A549 (cell line): ENCODE measurements around the gene GNG12. TPM values are rescaled to one million over a fixed set of nuclear protein-coding genes. Genes with fewer than 3 reads are reported as not detected.

Source experiments
- ATAC-seq, 2 experiments: fragments of 200-7000 bp in 1 of 2; fragments of >200 bp in 1 of 2; cut with Nextera tagmentation in 1 of 2; cut with Tn5 transposase in 1 of 2; 3 replicates each; pipeline versions ENCODE4 v1.8.0 to v1.9.1; 2018 to 2020; ENCODE audit warnings: mild to moderate bottlenecking in 1 of 2, moderate library complexity in 1 of 2
- CTCF ChIA-PET: fragments of 300-600 bp; sonication (Branson Sonifier 250); formaldehyde crosslinking; extraction: SDS; loops from one replicate; lab custom pipeline; 2021; ENCODE audit warnings: antibody characterized with exemption, inconsistent platforms; lab: Yijun Ruan, JAX
- POLR2A ChIA-PET: fragments of 350-600 bp; formaldehyde crosslinking; extraction: SDS; loops from one replicate; lab custom pipeline; 2021; ENCODE audit warnings: antibody characterized with exemption, inconsistent platforms; lab: Yijun Ruan, JAX
- DNase-seq, 2 experiments: peaks; one replicate each; pipeline versions ENCODE4 v3.0.0 to v3.0.0-alpha.2; 2011 to 2016; ENCODE audit warnings: low read depth in 1 of 2, low spot score in 1 of 2
- FAIRE-seq: peaks from 2 replicates; lab custom pipeline; 2011; peaks lifted over from hg19 to GRCh38; lab: Jason Lieb, UNC
- H3K27ac ChIP-seq, 2 experiments: fragments of >200 bp; sonication (Bioruptor Twin); formaldehyde crosslinking; 3 replicates each; pipeline ENCODE4 v1.5.1; 2016 to 2017
- H3K4me1 ChIP-seq: fragments of >200 bp; sonication (Bioruptor Twin); formaldehyde crosslinking; 3 replicates; pipeline ENCODE4 v1.6.1; 2016
- H3K4me2 ChIP-seq: fragments of >200 bp; sonication (Bioruptor Twin); formaldehyde crosslinking; 3 replicates; pipeline ENCODE4 v1.6.1; 2016
- H3K4me3 ChIP-seq: fragments of >200 bp; sonication (Bioruptor Twin); formaldehyde crosslinking; 3 replicates; pipeline ENCODE4 v1.5.1; 2016
- H3K9me3 ChIP-seq: fragments of >200 bp; sonication (Bioruptor Twin); formaldehyde crosslinking; 3 replicates; pipeline ENCODE4 v1.6.1; 2016
- ATOH8 ChIP-seq: fragments of 250-450 bp; sonication (Bioruptor Pico); IDR thresholded peaks from 2 replicates; pipeline ENCODE4 v1.5.0; 2020; ENCODE audit warnings: low read depth, mild to moderate bottlenecking, moderate library complexity
- BCL3 ChIP-seq: fragments of >200 bp; sonication (Bioruptor Twin); formaldehyde crosslinking; IDR thresholded peaks from 3 replicates; pipeline ENCODE4 v1.6.1; 2016
- BHLHE40 ChIP-seq: IDR thresholded peaks from 2 replicates; pipeline ENCODE4 v1.6.1; 2012; ENCODE audit warnings: low read depth, low read length, inconsistent platforms
- EHF ChIP-seq: fragments of 250-450 bp; sonication (Bioruptor Pico); IDR thresholded peaks from 2 replicates; pipeline ENCODE4 v1.5.0; 2020; ENCODE audit warnings: mild to moderate bottlenecking
- EP300 ChIP-seq, 2 experiments: fragments of >200 bp; sonication (Bioruptor Twin); formaldehyde crosslinking; IDR thresholded peaks; 2 replicates in 1 of 2; 3 replicates in 1 of 2; pipeline ENCODE4 v1.6.1; 2016 to 2017
- ESRRA ChIP-seq: fragments of 150-350 bp; IDR thresholded peaks from 2 replicates; pipeline ENCODE4 v1.6.1; 2014; ENCODE audit warnings: mild to moderate bottlenecking, low read length, borderline replicate concordance
- FOSB ChIP-seq: fragments of 250-450 bp; sonication (Bioruptor Pico); IDR thresholded peaks from 2 replicates; pipeline ENCODE4 v1.5.0; 2020; ENCODE audit warnings: mild to moderate bottlenecking, moderate library complexity
- FOSL2 ChIP-seq, 2 experiments: fragments of 450-650 bp in 1 of 2; fragments of >200 bp in 1 of 2; sonication (Bioruptor Twin) in 1 of 2; formaldehyde crosslinking; IDR thresholded peaks; 2 replicates each; pipeline versions ENCODE4 v1.5.0 to v1.6.1; 2016 to 2020; ENCODE audit warnings: mild to moderate bottlenecking in 1 of 2, moderate library complexity in 1 of 2
- FOXS1 ChIP-seq: fragments of 250-450 bp; sonication (Bioruptor Pico); IDR thresholded peaks from 2 replicates; pipeline ENCODE4 v1.5.0; 2020; ENCODE audit warnings: mild to moderate bottlenecking, moderate library complexity
- HOXA7 ChIP-seq: fragments of 250-450 bp; sonication (Bioruptor Pico); IDR thresholded peaks from 2 replicates; pipeline ENCODE4 v1.5.0; 2020; ENCODE audit warnings: mild to moderate bottlenecking, moderate library complexity
- HOXB13 ChIP-seq: fragments of 250-450 bp; sonication (Bioruptor Pico); IDR thresholded peaks from 2 replicates; pipeline ENCODE4 v1.5.0; 2020; ENCODE audit warnings: low read depth, mild to moderate bottlenecking, moderate library complexity
- MYC ChIP-seq: IDR thresholded peaks from 2 replicates; pipeline ENCODE4 v1.6.1; 2012; ENCODE audit warnings: mild to moderate bottlenecking, inconsistent platforms, low read length, improper control_type of control experiment, borderline replicate concordance
- PHF8 ChIP-seq: fragments of 200-600 bp; sonication (generic); IDR thresholded peaks from 2 replicates; pipeline ENCODE4 v1.6.1; 2016; ENCODE audit warnings: low read depth, mild to moderate bottlenecking, antibody characterized with exemption, moderate library complexity, borderline replicate concordance
- RAD21 ChIP-seq, 2 experiments: fragments of >200 bp in 1 of 2; sonication (Bioruptor Twin) in 1 of 2; formaldehyde crosslinking in 1 of 2; IDR thresholded peaks in 1 of 2; conservative IDR thresholded peaks in 1 of 2; 2 replicates in 1 of 2; 3 replicates in 1 of 2; pipeline ENCODE4 v1.6.1; 2012 to 2018; ENCODE audit warnings: inconsistent platforms in 1 of 2
- RNF2 ChIP-seq: fragments of 200-600 bp; sonication (generic); IDR thresholded peaks from 2 replicates; pipeline ENCODE4 v1.6.1; 2016; ENCODE audit warnings: low read depth, mild to moderate bottlenecking, antibody characterized with exemption, moderate library complexity, borderline replicate concordance
- TFCP2L1 ChIP-seq: fragments of 250-450 bp; sonication (Bioruptor Pico); IDR thresholded peaks from 2 replicates; pipeline ENCODE4 v1.5.0; 2021; ENCODE audit warnings: mild to moderate bottlenecking
- TP53 ChIP-seq: fragments of 250-450 bp; sonication (Bioruptor Pico); IDR thresholded peaks from 2 replicates; pipeline ENCODE4 v1.5.0; 2021; ENCODE audit warnings: mild to moderate bottlenecking, moderate library complexity
- WGBS: methylation state at CpG from one replicate; pipeline ENCODE4 v1.1.6; 2017; ENCODE audit errors: missing lambda C conversion rate; 5-methylcytosine and 5-hydroxymethylcytosine counted together
- polyA plus RNA-seq, 4 experiments: library from polyadenylated mRNA; depleted of rRNA in 3 of 4; stranded (reverse); fragments of >200 nt; fragmentation: RNase III in 1 of 4; extraction: RNeasy Plus Mini Kit Qiagen cat#74134 plus additional on column Dnase treatment in 1 of 4; gene quantifications; 2 replicates in 3 of 4; 3 replicates in 1 of 4; pipeline ENCODE4 v1.2.3, GENCODE V29; 2011 to 2017

Gene GNG12
- polyA plus RNA-seq, 2 of the 4 experiments (the other 2 are of a cell fraction): 91.8 to 132 TPM

GRCh38 chr1:67862685-67863084 is 29.4 kb upstream of the GNG12 start:
- no peak overlapping the region for H3K4me3 ChIP-seq
- TF ChIP-seq ATOH8 (CRISPR knock-in tag) (no peak), FOSL2 (IDR thresholded peaks at IDR 0.05) (no peak), FOSL2 (CRISPR knock-in tag; IDR thresholded peaks at IDR 0.05) (no peak), TP53 (CRISPR knock-in tag) (no peak), BHLHE40 (no peak), ESRRA (no peak), PHF8 (no peak), EHF (CRISPR knock-in tag) (no peak), MYC (no peak), FOXS1 (no peak)
- TF ChIP-seq, all 56 proteins: peak for 0
- no peak overlapping the region for H3K4me2 ChIP-seq
- ChIA-PET POLR2A (no interaction called here), CTCF (interaction anchor here (0.7 to 1.1 kb wide), 3 partner anchors 9 to 12 kb away, joined by 3 to 5 read pairs (median 3); no protein-coding TSS in a partner anchor)
- H3K4me1 ChIP-seq: no peaks in the 10 kb centered on the region
- no peak for FAIRE-seq
- DNase-seq: no peak
- 0 out of 6 replicates have a peak overlapping the region, but pooled peaks of 1 of the 2 experiments have one; percentile 19 for H3K27ac ChIP-seq
- ATAC-seq: no peak
- no peaks in the 10 kb centered on the region for H3K9me3 ChIP-seq
- 91% methylated on average over 1 of the region's 1 CpG for WGBS

- no peaks in the 10 kb centered on the region for H3K4me1 ChIP-seq
- no peaks in the 10 kb centered on the region for H3K9me3 ChIP-seq
- POLR2A ChIA-PET: no interaction called here
- FAIRE-seq (no peak), DNase-seq (no peak), ATAC-seq (no peak)
- no peak overlapping the region for H3K4me3 ChIP-seq
- CTCF ChIA-PET: interaction anchor here (0.7 to 1.1 kb wide), 4 partner anchors 8 to 249 kb away, joined by 3 to 5 read pairs (median 3); no protein-coding TSS in a partner anchor
- TF ChIP-seq HOXA7 (CRISPR knock-in tag) (no peak), BHLHE40 (no peak), HOXB13 (CRISPR knock-in tag) (no peak), FOSB (no peak), BCL3 (no peak), RAD21 (conservative IDR thresholded peaks at IDR 0.05 in 1 of 2, IDR thresholded peaks at IDR 0.05 in 1 of 2) (no peak), TFCP2L1 (no peak)
- WGBS: 74% methylated on average over 1 of the region's 1 CpG
- H3K27ac ChIP-seq: peak overlapping the region in 1 of 2 experiments; percentile 19; a peak in 2 of 6 replicates
- no peak overlapping the region for H3K4me2 ChIP-seq
Measured at GRCh38 chr1:67861856-67862516, 28.7 kb upstream of the GNG12 start.

GRCh38 chr1:67860776-67861175 is 27.5 kb upstream of the GNG12 start:
- Histone ChIP-seq H3K9me3 (no peaks in the 10 kb centered on the region), H3K4me1 (no peaks in the 10 kb centered on the region), H3K4me3 (no peak overlapping the region), H3K27ac (peak overlapping the region in 1 of 2 experiments; percentile 49; a peak in 1 of 6 replicates), H3K4me2 (no peak overlapping the region)
- no peak for DNase-seq
- POLR2A ChIA-PET: no interaction called here
- TF ChIP-seq RNF2 (no peak), EP300 (IDR thresholded peaks at IDR 0.05) (no peak), TFCP2L1 (no peak)
- no peak for FAIRE-seq
- 79% methylated on average over 2 of the region's 2 CpGs for WGBS
- no peak for ATAC-seq
- CTCF ChIA-PET: interaction anchor here (0.8 kb wide), 1 partner anchor 15 kb away, joined by 3 read pairs; no protein-coding TSS in a partner anchor
